Testis (tissue), 2 donors: Measurements from ENCODE around the gene CAB39.

Experiments used
- CTCF ChIP-seq, 3 experiments: fragments of 450-650 bp in 2 of 3; fragments of 200-600 bp in 1 of 3; sonication (generic) in 1 of 3; IDR thresholded peaks; one replicate each; pipeline ENCODE4 v1.5.1; 2016 to 2019; ENCODE audit warnings: antibody characterized with exemption in 3 of 3, mild to moderate bottlenecking in 2 of 3, moderate library complexity in 1 of 3
- POLR2A ChIP-seq: fragments of 450-650 bp; IDR thresholded peaks from one replicate; pipeline ENCODE4 v1.6.1; 2017; ENCODE audit warnings: antibody characterized with exemption, mild to moderate bottlenecking, moderate library complexity

GRCh38 chr2:230849633-230850357 lies 137.2 kb downstream of the CAB39 start:
- TF ChIP-seq CTCF (IDR thresholded peaks at IDR 0.05) (peak; percentile 42 to 91 (median 72)), POLR2A (no peak)
